ENCODE results near the gene LCN12. TPM values are rescaled to one million over a fixed set of nuclear protein-coding genes. Genes with fewer than 3 reads are reported as not detected.

LCN12 gene
- polyA plus RNA-seq, 3 donors, result 0.29 TPM; not detected in 2

DNA sequence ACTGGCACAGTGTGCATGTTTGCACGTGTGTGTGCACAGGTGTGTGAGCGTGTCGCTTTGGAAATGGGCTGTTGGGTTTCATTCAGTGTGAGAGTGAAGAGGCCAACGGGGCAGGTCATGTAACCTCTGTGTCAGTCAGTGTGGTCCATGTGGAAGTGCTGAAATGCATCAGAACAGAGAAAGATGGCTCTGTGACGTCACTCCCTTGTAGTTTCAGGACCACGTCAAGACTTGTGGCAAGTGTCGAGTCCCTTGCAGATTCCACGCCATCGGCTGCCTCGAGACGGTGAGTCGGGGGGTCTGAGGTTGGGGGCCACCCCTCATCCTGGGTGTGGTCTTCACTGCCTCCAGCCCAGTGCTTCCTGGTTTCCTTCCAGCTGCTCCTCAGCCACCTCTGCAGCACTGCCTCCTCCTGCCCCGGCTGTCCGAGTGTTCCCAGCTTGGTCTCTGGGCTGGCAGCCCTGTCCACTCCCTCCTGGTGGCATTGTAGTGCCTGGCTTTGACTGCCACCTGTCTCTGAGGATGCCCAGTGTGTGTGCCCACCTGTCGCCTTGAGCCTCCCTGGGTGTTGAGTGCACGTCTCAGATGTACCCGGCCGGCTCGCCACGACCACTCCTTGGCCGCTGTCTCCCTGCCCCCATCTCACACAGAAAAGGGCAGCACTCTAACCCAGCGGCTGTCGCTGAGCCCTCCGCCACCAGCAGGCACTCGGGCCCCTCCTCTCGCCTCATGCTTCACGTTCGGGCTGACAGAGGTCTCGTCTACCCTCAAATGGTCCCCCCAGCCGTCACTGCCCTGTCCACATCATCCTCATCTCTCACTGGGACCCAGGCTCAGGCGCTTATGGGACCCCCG lies 35.5 kb upstream of the LCN12 start:
- no peaks in the 10 kb centered on the region for H3K9me3 ChIP-seq (replicated peaks in 1 of 2; ENCODE audit: control insufficient read depth in 1 of 2, insufficient read depth in 1 of 2, low read length in 2 of 2)
- no peaks in the 10 kb centered on the region for H4K20me1 ChIP-seq (ENCODE audit: insufficient read depth, low read length)
- Mint-ChIP-seq H3K36me3 (peaks cover 56 to 80% of the 10 kb centered on the region in 2 donors), H3K27me3 (ENCODE audit: low read depth in 3 of 3) (peaks cover 0 to 1% (median 0%) of the 10 kb centered on the region in 3 donors), H3K4me3 (no peak overlapping the region), H3K9me3 (no peaks in the 10 kb centered on the region), H3K4me1 (no peaks in the 10 kb centered on the region), H3K27ac (peak overlapping the region in 3 of 7 donors; percentile 25 to 50 (median 31))
- peaks cover 51 to 74% of the 10 kb centered on the region in 2 donors for H3K36me3 ChIP-seq (replicated peaks in 1 of 2; ENCODE audit: control insufficient read depth in 1 of 2, insufficient read depth in 2 of 2, low read length in 2 of 2)
- H3K27ac ChIP-seq (ENCODE audit: low read depth in 1 of 2, low read length in 2 of 2), result no peak overlapping the region
- no peaks in the 10 kb centered on the region for H3K27me3 ChIP-seq (ENCODE audit: control insufficient read depth in 2 of 2, insufficient read depth in 2 of 2, low read length in 2 of 2)
- no peak overlapping the region for H2AFZ ChIP-seq (ENCODE audit: insufficient read depth, low read depth, low read length, poor library complexity, severe bottlenecking)
- TF ChIP-seq, protein P1, sequence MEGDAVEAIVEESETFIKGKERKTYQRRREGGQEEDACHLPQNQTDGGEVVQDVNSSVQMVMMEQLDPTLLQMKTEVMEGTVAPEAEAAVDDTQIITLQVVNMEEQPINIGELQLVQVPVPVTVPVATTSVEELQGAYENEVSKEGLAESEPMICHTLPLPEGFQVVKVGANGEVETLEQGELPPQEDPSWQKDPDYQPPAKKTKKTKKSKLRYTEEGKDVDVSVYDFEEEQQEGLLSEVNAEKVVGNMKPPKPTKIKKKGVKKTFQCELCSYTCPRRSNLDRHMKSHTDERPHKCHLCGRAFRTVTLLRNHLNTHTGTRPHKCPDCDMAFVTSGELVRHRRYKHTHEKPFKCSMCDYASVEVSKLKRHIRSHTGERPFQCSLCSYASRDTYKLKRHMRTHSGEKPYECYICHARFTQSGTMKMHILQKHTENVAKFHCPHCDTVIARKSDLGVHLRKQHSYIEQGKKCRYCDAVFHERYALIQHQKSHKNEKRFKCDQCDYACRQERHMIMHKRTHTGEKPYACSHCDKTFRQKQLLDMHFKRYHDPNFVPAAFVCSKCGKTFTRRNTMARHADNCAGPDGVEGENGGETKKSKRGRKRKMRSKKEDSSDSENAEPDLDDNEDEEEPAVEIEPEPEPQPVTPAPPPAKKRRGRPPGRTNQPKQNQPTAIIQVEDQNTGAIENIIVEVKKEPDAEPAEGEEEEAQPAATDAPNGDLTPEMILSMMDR (IDR thresholded peaks at IDR 0.05), result no peak
- intact Hi-C loops (cut with micrococcal nuclease), result no loop called here
- WGBS (ENCODE audit: insufficient coverage), result 95% methylated on average over 32 of the region's 32 CpGs
- no peak overlapping the region for H3K4me3 ChIP-seq (replicated peaks in 1 of 3; ENCODE audit: low read depth in 2 of 3, low read length in 3 of 3)
- H3K4me2 ChIP-seq (replicated peaks; ENCODE audit: extremely low read depth, low read length, poor library complexity, severe bottlenecking), result no peak overlapping the region
- no peak for DNase-seq
- H3K4me1 ChIP-seq (ENCODE audit: control insufficient read depth in 1 of 2, insufficient read depth in 2 of 2, low read length in 2 of 2), result no peaks in the 10 kb centered on the region
- H3K9ac ChIP-seq (ENCODE audit: insufficient read depth, low read length, poor library complexity, severe bottlenecking), result no peak overlapping the region
- no peaks in the 10 kb centered on the region for H3K79me2 ChIP-seq (ENCODE audit: insufficient read depth, low read length)

DNA sequence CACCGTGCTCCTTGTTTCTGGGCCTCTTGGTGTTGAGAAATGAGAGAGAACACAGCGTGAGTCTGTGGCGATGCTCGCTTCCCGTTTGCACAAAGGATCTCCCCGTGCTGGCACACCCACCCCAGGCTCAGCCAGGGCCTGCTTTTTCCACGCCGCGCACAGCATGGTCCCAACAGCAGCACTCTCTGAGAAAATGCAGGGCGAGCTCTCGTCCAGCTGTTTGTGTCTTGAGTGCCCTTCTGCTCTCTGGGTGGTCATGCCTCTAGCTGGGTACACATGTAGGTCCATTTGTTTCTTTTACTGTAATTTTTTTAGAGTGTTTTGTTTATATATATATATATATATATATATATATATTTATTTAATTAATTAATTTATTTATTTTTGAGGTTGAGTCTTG lies 34.2 kb upstream of the LCN12 start:
- no peaks in the 10 kb centered on the region for H4K20me1 ChIP-seq (ENCODE audit: insufficient read depth, low read length)
- H3K4me2 ChIP-seq (replicated peaks; ENCODE audit: extremely low read depth, low read length, poor library complexity, severe bottlenecking), result no peak overlapping the region
- no peaks in the 10 kb centered on the region for H3K9me3 ChIP-seq (replicated peaks in 1 of 2; ENCODE audit: control insufficient read depth in 1 of 2, insufficient read depth in 1 of 2, low read length in 2 of 2)
- no peaks in the 10 kb centered on the region for H3K4me1 Mint-ChIP-seq
- intact Hi-C loops (cut with micrococcal nuclease), result no loop called here
- WGBS (ENCODE audit: insufficient coverage), result 69% methylated on average over 8 of the region's 11 CpGs
- peak overlapping the region in 3 of 7 donors; percentile 70 to 73 (median 70) for H3K27ac Mint-ChIP-seq
- no peaks in the 10 kb centered on the region for H3K27me3 ChIP-seq (ENCODE audit: control insufficient read depth in 2 of 2, insufficient read depth in 2 of 2, low read length in 2 of 2)
- H2AFZ ChIP-seq (ENCODE audit: insufficient read depth, low read depth, low read length, poor library complexity, severe bottlenecking), result no peak overlapping the region
- H3K4me3 Mint-ChIP-seq, result no peak overlapping the region
- H3K9me3 Mint-ChIP-seq, result no peaks in the 10 kb centered on the region
- no peak overlapping the region for H3K4me3 ChIP-seq (replicated peaks in 1 of 3; ENCODE audit: low read depth in 2 of 3, low read length in 3 of 3)
- no peak overlapping the region for H3K27ac ChIP-seq (ENCODE audit: low read depth in 1 of 2, low read length in 2 of 2)
- H3K4me1 ChIP-seq (ENCODE audit: control insufficient read depth in 1 of 2, insufficient read depth in 2 of 2, low read length in 2 of 2), result no peaks in the 10 kb centered on the region
- H3K36me3 ChIP-seq (replicated peaks in 1 of 2; ENCODE audit: control insufficient read depth in 1 of 2, insufficient read depth in 2 of 2, low read length in 2 of 2), result peaks cover 55 to 79% of the 10 kb centered on the region in 2 donors
- peaks cover 0 to 1% (median 0%) of the 10 kb centered on the region in 3 donors for H3K27me3 Mint-ChIP-seq (ENCODE audit: low read depth in 3 of 3)
- DNase-seq, result no peak
- H3K36me3 Mint-ChIP-seq, result peaks cover 63 to 80% of the 10 kb centered on the region in 2 donors
- H3K9ac ChIP-seq (ENCODE audit: insufficient read depth, low read length, poor library complexity, severe bottlenecking), result no peak overlapping the region
- TF ChIP-seq, protein P1 (IDR thresholded peaks at IDR 0.05), result no peak
- no peaks in the 10 kb centered on the region for H3K79me2 ChIP-seq (ENCODE audit: insufficient read depth, low read length)
